ENCODE data around the gene NAPSA. TPM values are rescaled to one million over a fixed set of nuclear protein-coding genes. Genes with fewer than 3 reads are reported as not detected.

The NAPSA gene
- total and polyA plus RNA-seq, 9 of the 15 experiments (the other 6 are each of a cell fraction or from before 2014, with no cell fraction given), result 0.25 to 1.9 (median 0.69) TPM

DNA sequence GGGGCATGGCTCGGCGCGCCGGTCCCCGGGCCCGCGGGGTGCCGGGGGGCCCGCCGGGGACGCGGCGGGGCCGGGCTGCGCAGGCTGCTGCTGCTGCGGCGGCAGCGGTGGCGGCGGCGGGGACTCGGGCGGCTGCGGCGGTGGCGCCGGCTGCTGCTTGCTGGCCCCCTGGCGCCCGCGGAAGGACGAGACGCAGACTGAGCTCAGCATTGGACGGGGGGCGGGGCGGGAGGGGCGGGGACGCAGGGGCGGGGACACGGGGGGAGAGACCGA, 36.6 kb downstream of the NAPSA start (continued):
- TF ChIP-seq ZNF589 (CRISPR knock-in tag; IDR thresholded peaks at IDR 0.05; ENCODE audit: low read depth), result 0 out of 2 replicates have a peak, but pooled peaks have one; percentile 20
- peak; percentile 48 for TF ChIP-seq HNRNPLL (IDR thresholded peaks at IDR 0.05; ENCODE audit: low read depth, low read length, poor library complexity, severe bottlenecking)
- no peak for TF ChIP-seq TCF7 (IDR thresholded peaks at IDR 0.05; ENCODE audit: borderline replicate concordance)

- Histone ChIP-seq H3K4me2 (ENCODE audit: insufficient read depth, low read length) (peak overlapping the region; percentile 78), H3K27ac (ENCODE audit: extremely low read depth, low read depth, low read length) (peak overlapping the region; percentile 61; the same call in 2 of the 3 replicates), H4K20me1 (replicated peaks; ENCODE audit: control insufficient read depth, insufficient read depth, low read length) (peaks cover 43% of the 10 kb centered on the region), H3K36me3 (ENCODE audit: control insufficient read depth, insufficient read depth, low read length) (peaks cover 8% of the 10 kb centered on the region; the same call in 1 of the 3 replicates), H3K27me3 (ENCODE audit: control insufficient read depth in 2 of 2, insufficient read depth in 2 of 2, low read length in 2 of 2) (no peaks in the 10 kb centered on the region), H3K9me1 (ENCODE audit: control insufficient read depth, insufficient read depth, low read length) (peaks cover 3% of the 10 kb centered on the region), H3K9ac (ENCODE audit: insufficient read depth in 1 of 2, low read depth in 2 of 2, low read length in 2 of 2) (peak overlapping the region; percentile 41 to 94; a peak in 3 of 4 replicates), H3K4me3 (peak overlapping the region; percentile 44), H3K9me3 (replicated peaks; ENCODE audit: control insufficient read depth, insufficient read depth, low read depth, low read length) (no peaks in the 10 kb centered on the region), H3K79me2 (ENCODE audit: control insufficient read depth, insufficient read depth, low read length) (peaks cover 32% of the 10 kb centered on the region), H3K4me1 (replicated peaks in 1 of 2; ENCODE audit: control insufficient read depth in 2 of 2, insufficient read depth in 2 of 2, low read length in 2 of 2) (peaks cover 40 to 79% of the 10 kb centered on the region in 2 experiments), H2AFZ (ENCODE audit: low read depth, low read length) (peak overlapping the region; percentile 72)
- no TSS peak for BruUV-seq (replicated peaks)
- intact Hi-C loops (cut with micrococcal nuclease) (loop anchor here (5.0 kb wide), 1 partner anchor 61 kb away; no protein-coding TSS in a partner anchor), in situ Hi-C loops (cut with MboI) (no loop called here)
- ChIA-PET CTCF (ENCODE audit: low intra/inter-chr PET ratio) (interaction anchor here (0.7 to 1.8 kb wide), 5 partner anchors 64 to 1116 kb away, joined by 3 to 6 read pairs (median 5); no protein-coding TSS in a partner anchor), POLR2A (interaction anchor here (0.6 to 1.1 kb wide), 3 partner anchors 48 to 468 kb away, joined by 3 read pairs; partner anchors contain the start of genes NR1H2 and ZNF473)
- FAIRE-seq (no peak), ATAC-seq (no peak), DNase-seq (ENCODE audit: extremely low read depth in 1 of 4, low spot score in 3 of 4) (peak; percentile 35 to 68 (median 43))
- WGBS (ENCODE audit: insufficient coverage, low coverage, missing lambda C conversion rate), result under 1% methylated on average over 49 of the region's 104 CpGs
- TF ChIP-seq ZBTB7A (IDR thresholded peaks at IDR 0.05; ENCODE audit: borderline replicate concordance, control insufficient read depth, low read depth, low read length), result peak; percentile 77; the same call in 1 of the 2 replicates
- TF ChIP-seq, protein P1, sequence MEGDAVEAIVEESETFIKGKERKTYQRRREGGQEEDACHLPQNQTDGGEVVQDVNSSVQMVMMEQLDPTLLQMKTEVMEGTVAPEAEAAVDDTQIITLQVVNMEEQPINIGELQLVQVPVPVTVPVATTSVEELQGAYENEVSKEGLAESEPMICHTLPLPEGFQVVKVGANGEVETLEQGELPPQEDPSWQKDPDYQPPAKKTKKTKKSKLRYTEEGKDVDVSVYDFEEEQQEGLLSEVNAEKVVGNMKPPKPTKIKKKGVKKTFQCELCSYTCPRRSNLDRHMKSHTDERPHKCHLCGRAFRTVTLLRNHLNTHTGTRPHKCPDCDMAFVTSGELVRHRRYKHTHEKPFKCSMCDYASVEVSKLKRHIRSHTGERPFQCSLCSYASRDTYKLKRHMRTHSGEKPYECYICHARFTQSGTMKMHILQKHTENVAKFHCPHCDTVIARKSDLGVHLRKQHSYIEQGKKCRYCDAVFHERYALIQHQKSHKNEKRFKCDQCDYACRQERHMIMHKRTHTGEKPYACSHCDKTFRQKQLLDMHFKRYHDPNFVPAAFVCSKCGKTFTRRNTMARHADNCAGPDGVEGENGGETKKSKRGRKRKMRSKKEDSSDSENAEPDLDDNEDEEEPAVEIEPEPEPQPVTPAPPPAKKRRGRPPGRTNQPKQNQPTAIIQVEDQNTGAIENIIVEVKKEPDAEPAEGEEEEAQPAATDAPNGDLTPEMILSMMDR (IDR thresholded peaks at IDR 0.05 in 2 of 3, conservative IDR thresholded peaks at IDR 0.05 in 1 of 3; ENCODE audit: insufficient read depth in 2 of 3, low read depth in 1 of 3, low read length in 3 of 3), result peak in 2 of 3 experiments; percentile 44 to 57; a peak in 3 of 6 replicates
- TF ChIP-seq ZNF780A (CRISPR knock-in tag; IDR thresholded peaks at IDR 0.05), result no peak
- TF ChIP-seq HNRNPLL (IDR thresholded peaks at IDR 0.05; ENCODE audit: low read depth, low read length, poor library complexity, severe bottlenecking), result peak; percentile 90
- TF ChIP-seq STAG1 (CRISPR knock-in tag; IDR thresholded peaks at IDR 0.05; ENCODE audit: borderline replicate concordance), result 0 out of 2 replicates have a peak, but pooled peaks have one; percentile 31
- TF ChIP-seq, protein P2, sequence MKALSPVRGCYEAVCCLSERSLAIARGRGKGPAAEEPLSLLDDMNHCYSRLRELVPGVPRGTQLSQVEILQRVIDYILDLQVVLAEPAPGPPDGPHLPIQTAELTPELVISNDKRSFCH (CRISPR knock-in tag; IDR thresholded peaks at IDR 0.05), result no peak
- TF ChIP-seq, protein P2 (tag; IDR thresholded peaks at IDR 0.05), result peak; percentile 25; the same call in 1 of the 2 replicates
- TF ChIP-seq MBD1 (CRISPR knock-in tag; IDR thresholded peaks at IDR 0.05), result no peak
- peak in 1 of 2 experiments; percentile 63; a peak in 2 of 4 replicates for TF ChIP-seq TRIM24 (IDR thresholded peaks at IDR 0.05)
- peak; percentile 69 for TF ChIP-seq CXXC5 (CRISPR knock-in tag; IDR thresholded peaks at IDR 0.05)
- TF ChIP-seq, protein P3, sequence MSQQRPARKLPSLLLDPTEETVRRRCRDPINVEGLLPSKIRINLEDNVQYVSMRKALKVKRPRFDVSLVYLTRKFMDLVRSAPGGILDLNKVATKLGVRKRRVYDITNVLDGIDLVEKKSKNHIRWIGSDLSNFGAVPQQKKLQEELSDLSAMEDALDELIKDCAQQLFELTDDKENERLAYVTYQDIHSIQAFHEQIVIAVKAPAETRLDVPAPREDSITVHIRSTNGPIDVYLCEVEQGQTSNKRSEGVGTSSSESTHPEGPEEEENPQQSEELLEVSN (IDR thresholded peaks at IDR 0.05; ENCODE audit: borderline replicate concordance in 1 of 2, extremely low read depth in 1 of 2, insufficient read depth in 1 of 2, insufficient read length in 1 of 2, low read depth in 1 of 2, low read length in 1 of 2, poor library complexity in 1 of 2, severe bottlenecking in 1 of 2), result peak; percentile 96 to 99
Measured at GRCh38 chr19:50328224-50328872, 37.1 kb downstream of the NAPSA start.

All from K562 (cell line).